HG03066 (cell line): ENCODE results near the gene COL4A2.

Experiments
- ATAC-seq: cut with Tn5 transposase; IDR thresholded peaks from one replicate; pipeline ENCODE4 v1.9.1; 2021; ENCODE audit warnings: low read depth; ENCODE audit not compliant: unreplicated experiment

Gene COL4A2

DNA sequence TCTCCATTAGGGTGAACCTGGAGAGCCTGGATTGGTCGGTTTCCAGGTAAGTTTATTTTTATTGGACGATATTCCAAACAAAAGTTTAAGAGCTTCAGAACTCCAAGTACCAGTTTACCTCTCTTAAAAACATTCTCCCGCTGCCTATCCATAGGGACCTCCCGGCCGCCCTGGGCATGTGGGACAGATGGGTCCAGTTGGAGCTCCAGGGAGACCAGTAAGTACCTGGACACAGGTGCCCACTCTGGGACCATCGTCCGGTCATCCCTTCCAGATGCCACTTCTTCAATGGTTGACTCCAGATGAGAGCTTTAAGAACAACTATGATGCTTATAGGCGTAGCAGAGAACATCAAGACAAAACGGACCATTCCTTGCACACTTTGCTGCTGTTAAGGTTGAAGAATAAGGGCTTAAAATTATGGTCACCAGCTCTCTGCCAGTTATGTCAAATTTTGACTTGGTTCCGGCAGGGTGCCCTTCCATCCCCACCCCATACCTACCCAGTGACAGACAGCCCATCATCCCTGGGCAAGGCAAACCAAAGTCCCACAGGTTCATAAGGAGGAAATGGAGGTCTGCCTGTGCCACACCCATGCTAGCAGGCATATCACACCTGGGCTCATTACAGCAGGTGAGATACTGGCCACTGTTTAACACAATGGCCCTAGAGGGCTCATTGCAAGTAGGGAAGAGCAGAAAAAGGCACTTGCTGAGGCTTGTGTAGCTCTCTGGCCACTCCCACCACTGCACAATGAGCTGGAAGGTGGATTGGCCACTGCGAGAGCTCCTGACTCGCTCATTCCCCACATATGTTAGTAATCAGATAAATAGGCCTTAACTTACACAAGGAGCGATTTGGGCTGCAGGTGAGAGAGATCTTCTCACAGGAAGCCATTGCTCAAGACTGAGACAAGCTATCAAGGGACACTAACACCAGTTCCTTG lies 123.6 kb downstream of the COL4A2 start:
- no peak for ATAC-seq

DNA sequence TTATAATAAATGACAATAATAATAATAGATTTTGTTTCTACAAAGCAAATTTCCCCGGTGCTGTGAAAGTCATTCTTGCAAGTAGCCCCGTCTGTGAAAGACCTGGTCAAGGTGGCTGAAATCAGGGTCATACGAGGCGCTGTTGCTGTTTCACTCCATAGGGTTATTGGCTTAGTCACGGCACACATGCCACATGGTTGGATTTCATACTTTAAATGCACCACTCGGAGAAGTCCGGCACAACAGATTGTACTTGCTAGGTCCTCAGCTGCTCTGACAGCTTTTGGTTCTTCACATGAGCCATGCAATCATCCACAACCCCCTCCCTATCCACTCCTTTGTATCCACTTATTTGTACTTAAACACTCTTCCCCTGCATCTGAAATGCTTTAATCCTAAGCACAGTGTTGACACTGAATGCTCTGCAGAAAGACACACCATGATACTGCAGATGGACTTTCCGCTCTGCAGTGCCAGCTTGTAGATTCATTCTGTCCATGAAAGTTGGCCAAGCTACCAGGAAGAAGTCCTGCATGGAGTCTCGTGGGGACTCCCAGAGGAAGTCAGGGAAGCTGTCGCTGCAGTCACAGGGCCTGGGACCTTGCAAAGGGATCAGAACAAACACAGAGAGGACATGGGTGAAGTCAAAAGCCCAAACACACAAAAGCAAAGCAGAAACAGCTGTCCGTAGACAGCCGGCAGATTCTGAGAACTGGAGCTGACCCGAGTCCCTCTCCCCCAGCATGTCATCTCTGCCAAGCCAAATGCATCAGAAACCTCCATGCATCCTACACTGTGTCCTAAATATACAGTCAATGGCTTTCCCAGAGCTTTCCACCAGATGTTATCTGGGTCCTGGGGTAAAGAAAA lies 124.6 kb downstream of the COL4A2 start:
- ATAC-seq, result no peak

DNA sequence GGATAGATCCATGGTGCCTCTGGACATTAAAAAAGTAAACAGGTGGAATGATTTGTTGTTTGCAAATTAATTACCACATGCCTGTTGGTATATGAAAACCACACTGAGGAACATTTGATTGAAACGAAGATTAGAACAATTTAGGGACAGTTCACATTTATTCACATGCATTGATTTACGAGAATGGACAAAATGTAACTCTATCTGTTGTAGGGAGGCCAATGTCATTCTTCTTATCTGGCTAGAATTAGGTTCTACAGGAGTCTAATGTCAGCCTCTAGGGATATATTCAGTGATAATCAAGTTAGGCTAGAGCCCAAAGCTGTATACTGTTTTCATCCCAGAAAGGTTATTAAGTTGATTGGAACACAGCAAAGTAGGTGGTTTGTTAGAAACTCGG lies 125.4 kb downstream of the COL4A2 start:
- ATAC-seq, result no peak

DNA sequence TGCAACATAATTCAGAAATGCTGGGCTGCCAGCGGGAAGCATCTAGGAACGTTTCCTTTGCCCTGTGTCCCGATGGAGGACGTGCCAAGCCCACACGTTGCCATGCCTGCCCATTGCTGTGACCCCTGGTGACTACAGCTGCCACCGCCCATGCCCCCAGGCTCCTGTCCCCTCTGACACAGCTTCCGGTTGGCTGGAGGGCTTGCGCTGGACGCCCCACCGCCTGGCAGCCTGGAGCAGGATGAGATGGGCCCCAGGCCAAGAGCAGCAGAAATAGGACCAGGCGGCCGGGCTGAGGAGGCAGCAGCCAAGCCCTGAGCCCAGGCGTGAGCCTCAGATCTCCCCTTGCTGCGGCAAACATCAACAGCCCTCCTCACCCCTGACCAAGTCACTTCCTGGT lies 125.9 kb downstream of the COL4A2 start:
- ATAC-seq, result no peak

DNA sequence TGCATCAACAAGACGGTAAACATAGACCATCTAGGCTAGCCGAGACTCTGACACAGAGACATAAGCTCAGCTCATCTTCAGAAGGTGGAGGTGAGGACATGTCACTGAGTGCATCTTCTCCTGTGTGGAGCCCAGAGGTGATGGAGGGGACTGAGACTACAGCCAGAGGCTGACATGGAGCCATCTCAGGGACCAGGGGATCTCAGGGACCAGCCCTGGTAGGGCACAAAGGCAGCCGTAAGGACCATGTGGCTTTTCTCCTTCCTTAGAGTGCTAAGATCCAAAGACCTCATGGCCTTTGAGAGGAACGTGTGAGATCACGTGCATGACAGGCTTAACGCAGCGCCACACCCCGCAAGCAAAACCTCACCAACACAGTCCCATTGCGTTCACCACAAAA lies 127.5 kb downstream of the COL4A2 start:
- no peak for ATAC-seq

DNA sequence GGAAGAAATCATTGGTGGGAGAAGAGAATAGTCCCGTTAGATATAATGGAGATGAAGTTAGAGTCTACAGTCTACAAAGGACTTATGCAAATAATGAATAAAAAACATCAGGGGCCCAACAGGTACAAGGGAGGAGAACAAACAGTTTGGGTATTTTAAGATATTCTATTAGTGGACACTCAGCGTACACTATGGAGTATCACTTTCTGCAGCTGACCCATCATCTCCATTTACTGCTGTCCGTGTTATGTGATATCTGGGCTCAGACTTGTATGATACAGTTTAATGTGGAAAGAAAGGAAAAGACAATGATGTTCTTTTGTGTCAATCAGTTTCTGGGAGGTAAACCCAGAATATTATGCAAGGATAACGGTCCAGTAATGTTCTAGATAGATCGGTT lies 128.2 kb downstream of the COL4A2 start:
- ATAC-seq, result no peak

DNA sequence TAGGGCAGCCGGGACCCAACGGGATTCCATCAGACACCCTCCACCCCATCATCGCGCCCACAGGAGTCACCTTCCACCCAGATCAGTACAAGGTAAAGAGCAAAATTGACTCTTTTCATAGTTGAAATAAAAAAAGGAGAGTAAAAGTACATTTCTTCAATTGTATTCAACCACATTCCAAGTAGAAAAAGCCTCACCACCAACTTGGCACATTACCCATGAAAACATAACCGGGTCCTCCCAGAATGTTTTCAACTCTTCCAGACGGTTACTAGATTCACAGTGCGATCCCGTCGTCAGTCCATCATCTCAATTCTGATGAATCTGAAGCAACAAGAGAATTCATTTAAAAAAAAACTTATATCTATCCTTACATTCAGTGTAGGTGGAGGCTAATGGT lies 129.2 kb downstream of the COL4A2 start:
- no peak for ATAC-seq

DNA sequence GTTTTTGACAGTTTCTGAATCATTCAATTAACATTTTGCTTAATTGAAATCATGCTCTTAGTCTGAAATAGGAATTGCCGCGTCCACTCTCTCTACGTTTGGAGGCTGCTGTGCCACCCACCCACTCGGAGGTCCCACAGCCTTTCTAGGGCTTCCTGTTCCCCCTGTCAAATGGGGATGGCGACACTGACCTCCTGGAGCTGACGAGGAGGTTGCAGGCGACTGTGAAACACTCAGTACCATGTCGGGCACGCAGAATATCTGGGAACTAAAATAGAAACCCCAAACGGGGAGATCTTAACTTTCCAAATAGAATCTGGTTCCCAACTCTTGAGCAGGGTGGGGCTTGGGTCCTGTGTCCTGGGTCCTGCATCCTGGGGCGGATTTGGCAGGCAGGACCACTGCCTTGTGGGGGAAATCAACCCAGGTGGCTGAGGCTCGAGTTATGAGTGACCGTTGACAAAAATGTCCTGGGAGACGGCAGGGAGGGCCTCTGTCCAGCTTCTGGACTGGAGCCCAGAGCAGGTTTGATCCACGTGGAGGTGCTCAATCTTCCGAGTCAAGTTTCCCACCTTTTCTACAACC lies 129.8 kb downstream of the COL4A2 start:
- ATAC-seq, result no peak

DNA sequence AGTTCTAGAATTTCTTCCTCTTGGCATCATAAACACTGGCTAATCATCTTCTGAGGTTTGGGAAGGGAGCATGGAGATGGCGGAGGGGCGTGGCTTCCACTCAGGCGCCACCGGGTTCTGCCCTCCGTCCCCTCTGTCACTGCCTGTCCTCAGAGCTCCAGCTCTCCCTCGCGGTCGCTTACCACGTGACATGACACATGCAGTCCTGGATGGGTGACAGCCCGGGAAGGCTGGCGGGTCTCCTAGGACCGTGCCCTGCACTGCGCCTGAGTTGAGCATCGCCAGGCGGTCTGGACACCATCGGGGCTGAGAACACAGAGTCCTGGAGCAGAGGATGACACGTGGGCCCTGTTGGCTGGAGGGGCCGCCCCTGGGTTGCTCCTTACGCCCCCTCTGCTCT lies 131.1 kb downstream of the COL4A2 start:
- no peak for ATAC-seq

DNA sequence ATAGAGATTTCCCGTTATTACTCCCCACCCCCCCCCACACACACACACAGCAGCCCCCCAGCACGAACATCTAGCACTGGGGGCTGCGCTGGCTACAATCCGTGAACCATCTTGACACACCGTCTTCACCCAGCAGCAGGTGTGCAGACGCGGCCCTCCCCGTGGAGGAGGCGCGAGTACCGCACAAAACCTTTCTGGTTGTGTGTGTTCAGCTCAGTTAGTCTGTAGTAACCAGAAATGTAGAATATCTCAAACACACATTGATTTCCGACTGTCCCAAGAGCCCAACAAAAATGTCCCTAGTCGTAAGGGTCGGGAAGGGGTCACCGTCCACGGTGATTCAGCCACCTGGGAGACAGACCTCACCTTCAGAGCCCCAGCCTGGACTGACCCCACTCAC lies 131.7 kb downstream of the COL4A2 start:
- ATAC-seq, result no peak

DNA sequence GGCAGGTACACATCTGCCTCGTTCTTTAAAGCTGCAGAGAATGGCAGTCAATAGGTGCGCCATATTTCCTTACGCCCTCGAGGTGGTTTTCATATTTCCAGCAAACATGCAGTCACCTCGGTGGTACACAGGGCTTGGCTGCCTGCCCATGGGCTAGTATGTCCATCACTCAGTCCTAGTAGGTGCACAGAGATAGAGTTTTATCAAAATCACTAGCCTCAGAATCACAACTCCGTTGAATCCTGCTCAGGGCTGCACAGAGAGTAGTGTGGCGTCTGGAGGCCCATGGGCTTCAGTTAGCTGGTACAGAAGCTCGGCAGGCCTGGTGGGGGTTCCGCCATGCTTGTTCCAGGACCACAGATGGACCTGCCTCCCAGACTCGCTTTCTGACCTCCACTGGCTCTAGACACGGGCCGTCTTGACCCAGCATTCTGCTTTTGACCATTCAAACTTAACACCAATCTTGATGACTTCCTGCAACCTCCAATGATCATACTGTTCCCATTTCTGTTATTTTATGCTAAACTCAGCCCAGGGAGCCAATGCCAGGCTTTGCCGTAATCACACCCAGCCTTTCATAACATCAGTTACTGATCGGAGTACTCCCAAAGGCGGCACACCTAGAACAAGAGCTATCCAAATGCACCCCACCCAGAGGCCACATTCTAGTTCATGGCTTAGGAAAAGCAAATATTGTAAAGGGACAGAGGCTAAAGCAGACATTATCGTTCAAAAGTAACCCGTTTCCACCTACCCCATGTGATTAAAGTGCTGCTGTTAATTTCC lies 134.1 kb downstream of the COL4A2 start:
- ATAC-seq, result no peak

DNA sequence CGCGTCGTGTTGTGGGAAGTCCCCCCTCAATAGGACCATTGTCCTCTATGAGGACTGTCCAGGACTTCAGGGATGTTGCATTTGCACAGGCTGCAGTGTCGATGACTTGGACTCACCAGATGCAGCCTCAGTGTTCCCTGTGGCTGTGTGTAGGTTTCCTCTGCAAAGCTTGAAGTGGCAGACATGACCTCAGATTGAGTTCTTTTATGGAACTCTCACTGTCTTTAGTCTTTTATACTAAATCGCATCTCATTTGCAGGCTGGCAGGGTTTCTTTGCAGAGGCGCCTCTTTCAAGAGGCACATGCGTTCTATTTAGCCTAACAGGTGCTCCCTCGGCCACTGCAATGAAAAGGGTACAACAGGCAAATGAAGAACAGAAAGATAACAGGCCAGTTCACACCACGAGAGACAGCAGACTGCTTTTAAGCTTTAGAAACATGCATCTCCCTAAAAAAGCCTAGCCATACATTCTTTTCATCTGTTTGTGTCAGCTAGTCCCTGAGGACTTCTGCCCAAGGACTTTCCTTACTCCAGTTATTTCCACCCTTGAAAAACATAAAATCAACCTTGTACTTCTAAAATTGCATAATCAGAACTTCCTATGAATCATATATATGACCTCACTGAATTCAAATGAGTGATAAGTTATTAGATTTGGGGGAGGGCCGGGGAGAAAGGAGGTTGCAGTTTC lies 136.0 kb downstream of the COL4A2 start:
- no peak for ATAC-seq

DNA sequence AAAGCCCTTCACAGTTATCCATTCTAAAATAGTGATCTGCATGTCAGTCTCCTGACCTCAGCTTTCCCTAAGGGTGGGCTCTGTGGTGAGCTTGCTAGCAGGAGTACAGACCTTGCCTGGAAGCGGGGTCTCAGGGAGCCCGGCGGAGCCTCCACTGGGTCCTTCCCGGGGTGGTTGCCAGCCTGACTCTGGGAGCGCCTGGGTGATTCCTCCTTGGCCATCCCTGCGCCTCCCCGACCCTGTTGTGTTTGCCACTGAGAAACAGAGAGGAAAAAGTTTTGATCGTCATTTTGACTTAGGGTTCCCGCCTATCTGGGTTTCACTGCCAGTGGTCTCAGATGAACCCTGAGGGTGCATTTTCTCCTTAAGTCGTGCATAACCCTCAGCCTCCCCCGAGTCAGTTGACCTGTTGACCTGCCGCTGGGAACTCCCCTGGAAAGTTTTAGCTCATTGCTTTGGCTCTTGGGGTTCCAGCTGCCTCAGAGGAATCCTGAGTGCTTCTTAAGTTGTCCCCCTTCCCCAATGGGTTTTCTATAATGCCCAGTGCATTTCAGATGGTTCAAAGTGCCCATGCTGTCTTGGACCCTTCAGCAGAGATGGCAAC lies 136.6 kb downstream of the COL4A2 start:
- ATAC-seq, result no peak

DNA sequence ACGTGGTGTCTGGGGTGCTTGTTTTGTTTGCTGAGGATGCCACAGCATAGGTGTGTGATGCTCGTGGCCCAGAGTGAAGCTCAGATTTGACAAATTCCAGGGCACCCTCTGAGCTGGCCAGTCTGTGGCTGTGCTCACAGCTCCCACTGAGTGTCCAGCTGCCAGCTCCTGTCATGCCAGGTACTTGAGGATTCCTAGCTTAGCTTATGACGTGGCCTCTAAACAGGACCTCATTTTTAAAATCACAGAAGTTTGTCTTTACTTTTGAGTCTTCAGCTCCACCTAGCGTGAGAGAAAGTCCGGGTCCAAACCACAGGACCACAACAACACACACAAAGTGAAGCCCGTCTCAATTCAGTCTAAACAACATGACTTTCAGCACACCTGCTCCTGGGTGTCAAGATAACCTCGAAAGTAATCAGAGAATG lies 137.2 kb downstream of the COL4A2 start:
- ATAC-seq, result peak; percentile 49

DNA sequence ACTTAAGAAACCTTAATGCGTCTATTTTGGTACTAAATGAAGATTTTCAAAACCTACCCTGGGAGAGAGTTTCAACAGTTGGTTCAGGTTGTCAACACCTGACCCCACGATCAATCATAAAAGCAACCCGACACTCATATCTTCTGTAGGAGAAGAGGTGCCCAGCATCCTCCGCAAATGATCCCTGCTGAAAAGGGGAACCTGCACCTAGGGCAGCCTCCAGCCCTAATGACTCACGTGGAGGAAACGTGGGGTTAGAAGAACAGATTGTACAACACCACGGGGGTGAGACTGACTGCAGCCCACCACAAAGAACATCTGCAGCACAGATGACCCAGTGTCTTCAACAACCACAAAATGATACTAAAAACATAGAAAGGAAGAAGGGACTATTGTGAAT lies 138.1 kb downstream of the COL4A2 start:
- peak; percentile 48 for ATAC-seq

DNA sequence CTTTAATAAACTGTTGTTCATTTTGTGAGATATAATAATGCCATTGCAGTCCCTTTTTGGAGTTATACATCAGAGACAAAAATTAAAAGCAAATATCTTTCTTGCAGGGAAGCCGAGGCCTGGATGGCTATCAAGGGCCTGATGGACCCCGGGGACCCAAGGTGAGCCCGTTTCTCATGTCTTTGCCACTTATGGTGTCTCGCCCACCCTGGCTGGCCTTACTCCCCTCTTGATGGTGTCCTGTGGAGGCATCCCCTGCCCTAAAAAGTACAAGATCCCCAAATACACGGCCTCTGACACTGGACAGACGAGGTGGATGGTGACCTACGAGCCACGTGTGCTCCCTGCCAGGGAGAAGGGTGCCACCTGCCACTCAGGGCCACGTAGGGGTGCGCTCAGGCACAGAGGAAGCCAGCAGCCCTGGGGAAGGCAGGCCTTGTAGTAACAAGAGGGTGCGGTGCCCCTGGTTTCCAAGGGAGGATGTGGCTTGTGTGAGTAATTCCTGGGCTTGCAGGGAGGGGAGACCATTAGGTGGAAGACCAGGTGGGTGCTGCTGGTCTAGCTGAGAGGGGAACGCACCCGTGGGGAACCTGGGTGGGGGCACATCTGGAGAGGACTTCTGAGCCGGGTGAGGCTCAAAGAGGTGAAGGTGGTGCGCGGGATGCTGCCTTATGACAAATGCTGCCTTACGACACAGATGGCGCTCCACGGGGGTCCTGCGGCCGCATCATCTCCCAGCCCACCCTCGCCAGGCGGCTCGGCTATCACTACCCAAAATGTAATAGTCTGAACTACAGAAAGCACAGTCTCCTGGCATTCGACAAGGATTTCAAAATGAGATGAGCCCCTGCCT lies 138.9 kb downstream of the COL4A2 start:
- no peak for ATAC-seq

DNA sequence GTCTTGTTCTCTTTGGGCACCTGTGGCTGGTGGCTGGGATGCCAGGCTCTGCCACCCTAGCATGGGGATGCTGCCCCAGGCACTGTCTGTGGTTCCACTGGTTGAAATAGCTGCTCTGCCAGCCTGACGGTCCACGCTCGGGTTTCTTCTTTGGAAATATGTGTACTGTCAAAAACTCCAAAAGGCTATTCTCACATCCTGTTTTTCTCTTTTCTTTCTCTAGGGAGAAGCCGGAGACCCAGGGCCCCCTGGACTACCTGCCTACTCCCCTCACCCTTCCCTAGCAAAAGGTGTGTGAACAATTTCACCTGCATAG lies 139.4 kb downstream of the COL4A2 start:
- ATAC-seq, result no peak

DNA sequence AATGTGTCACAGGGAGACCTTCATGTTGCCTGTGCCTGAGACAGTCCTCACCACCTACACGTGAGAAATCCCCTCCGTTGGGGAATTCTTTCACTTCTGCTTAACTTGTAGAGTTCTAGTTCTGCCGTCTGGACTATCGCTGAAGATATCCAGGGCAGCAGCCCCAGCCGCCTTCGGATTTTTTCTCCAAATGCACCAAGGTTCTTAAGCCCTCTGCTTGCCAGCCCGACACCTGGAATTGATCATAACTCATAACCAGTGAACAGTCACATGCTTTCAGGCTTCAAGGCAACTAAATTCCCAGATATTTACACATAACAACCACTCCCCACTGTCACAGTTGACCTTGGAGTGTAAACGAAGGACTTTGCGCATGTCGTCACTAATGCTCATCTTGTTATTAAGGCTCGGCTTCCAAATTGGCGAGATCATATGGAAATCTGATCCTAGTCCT lies 140.0 kb downstream of the COL4A2 start:
- ATAC-seq, result no peak

DNA sequence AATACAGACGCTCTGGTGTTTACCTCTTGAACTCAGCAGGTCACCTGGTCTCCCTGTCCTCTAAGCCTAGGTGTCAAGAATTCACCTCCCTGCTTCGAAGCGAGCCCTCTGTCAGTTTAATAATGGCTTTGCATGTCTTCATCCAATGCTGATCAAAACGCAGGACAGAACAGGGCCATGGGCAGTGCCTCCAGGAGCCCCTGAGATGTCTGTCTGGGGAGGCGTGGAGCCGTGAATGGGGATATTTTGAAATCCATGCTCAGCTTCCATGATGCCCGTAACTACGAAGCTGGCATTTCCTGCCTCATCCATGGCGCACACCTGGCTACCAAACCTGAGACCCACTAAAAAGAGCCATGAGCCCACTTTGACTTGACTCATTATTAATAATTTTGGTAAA lies 140.7 kb downstream of the COL4A2 start:
- ATAC-seq, result no peak
